8988T (cell line): ENCODE measurements around the gene ELOA.
"Not testable (repeated sequence)": the region's sequence is repeated elsewhere in the genome, so short reads cannot be mapped to it uniquely, and the experiment has no call there.

ENCODE experiments used
- DNase-seq: peaks from one replicate; pipeline ENCODE4 v3.0.0; 2011

ELOA gene

DNA sequence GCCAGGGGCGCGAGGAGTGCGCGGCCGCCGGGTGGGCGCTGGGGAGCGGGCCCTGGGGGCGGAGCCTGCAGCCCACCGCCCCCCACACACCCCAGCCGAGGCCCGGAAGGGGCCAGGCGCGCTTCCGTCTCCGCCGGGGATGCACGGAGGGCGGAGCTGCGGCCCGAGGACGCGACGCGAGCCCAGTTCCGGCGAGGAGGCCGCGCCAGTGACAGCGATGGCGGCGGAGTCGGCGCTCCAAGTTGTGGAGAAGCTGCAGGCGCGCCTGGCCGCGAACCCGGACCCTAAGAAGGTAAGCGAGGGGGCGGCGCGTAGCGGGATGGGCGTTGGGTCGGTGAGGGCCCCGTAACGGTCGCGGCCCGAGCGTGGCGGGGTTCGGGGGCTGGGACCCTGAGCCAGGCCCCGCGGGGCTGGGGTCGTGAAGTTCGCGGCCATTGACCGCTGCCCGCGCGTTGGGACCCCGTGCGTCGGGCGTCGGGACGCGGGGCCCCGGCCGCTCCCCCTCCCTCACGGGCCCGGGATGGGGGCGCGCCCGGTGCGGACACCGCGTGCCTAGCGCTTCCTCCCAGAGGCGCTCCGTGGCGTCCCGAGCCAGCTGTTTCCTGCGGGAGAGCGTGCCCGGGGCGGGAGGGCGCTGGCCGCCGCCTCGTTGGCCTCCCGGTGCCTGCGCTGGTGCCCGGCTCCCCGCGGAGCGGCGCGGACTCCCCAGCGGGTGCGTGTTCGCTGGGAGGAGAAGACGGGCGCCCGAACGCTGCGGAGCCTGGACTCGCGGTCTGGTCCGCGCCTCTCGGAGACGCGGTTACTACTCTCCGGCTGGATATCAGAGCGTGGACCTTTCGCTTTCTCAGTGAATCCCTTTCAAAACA, at the start of gene ELOA:
Gene ELOA, plus strand, starts transcription at position 185 of the 866 bp plus-strand sequence. Its CDS starts 33 bp downstream, at position 218.
- DNase-seq: peak; percentile 90

DNA sequence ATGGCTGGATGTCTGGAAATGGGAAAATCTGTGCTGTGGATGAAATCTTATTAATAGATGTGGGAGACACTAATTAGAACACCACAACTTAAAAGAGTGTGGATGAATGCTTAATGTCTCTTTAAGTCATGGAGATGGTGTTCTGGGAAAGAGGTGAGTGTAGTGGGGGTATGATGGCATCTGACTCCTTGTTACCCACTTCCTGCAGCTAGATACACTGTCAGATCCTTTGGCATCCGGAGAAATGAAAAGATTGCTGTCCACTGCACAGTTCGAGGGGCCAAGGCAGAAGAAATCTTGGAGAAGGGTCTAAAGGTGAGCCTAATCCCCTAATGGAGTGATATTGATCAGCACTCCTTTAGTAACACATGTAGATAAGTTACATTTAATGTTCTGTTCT, 49.7 kb upstream of the ELOA start:
- DNase-seq: no peak

GRCh38 chr1:23694371-23694770, 48.9 kb upstream of the ELOA start:
- no peak for DNase-seq

DNA sequence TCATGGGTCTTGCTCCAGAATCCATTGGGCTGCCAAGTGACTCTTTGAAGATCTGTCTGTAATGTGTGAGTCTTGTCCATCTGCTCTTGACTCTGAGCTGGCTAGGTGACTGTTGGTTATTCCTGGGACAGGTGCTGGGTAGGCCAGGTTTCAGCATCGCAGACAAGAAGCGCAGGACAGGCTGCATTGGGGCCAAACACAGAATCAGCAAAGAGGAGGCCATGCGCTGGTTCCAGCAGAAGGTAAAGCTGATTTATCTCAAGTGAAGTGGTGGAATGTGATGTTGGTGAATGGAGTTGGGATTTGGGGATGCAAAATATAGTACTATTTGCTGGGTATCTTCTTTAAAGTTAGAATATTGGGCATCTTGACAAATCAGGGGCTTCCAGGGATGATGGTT, 47.6 kb upstream of the ELOA start:
- no peak for DNase-seq

- DNase-seq: no peak
Measured at GRCh38 chr1:23696335-23696989, 46.8 kb upstream of the ELOA start.

GRCh38 chr1:23698466-23698865, 44.8 kb upstream of the ELOA start:
- DNase-seq: no peak

- DNase-seq: no peak
Measured at GRCh38 chr1:23699280-23700179, 43.7 kb upstream of the ELOA start.

GRCh38 chr1:23701310-23701709, 42.0 kb upstream of the ELOA start:
- no peak for DNase-seq

DNA sequence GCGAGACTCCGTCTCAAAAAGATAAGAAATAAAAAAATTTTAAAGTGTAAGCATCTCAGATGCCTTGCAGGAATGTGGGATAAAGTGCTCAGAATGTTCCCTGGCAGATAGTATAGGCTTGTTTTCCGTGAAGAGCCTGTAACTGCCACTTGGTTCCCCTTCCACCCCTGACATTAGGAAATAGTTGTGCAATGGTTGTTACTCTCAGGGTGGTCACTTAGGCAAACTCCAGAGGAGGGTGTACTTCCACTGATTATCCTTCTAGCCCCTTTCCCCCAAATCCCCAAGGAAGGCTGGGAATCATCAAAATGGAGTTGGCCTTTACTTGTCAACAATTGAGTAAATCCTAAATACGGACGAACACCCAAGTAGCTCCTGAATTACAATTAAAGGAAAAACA, 41.3 kb upstream of the ELOA start:
- DNase-seq: no peak

GRCh38 chr1:23704834-23705495, 38.3 kb upstream of the ELOA start:
- DNase-seq: no peak

DNA sequence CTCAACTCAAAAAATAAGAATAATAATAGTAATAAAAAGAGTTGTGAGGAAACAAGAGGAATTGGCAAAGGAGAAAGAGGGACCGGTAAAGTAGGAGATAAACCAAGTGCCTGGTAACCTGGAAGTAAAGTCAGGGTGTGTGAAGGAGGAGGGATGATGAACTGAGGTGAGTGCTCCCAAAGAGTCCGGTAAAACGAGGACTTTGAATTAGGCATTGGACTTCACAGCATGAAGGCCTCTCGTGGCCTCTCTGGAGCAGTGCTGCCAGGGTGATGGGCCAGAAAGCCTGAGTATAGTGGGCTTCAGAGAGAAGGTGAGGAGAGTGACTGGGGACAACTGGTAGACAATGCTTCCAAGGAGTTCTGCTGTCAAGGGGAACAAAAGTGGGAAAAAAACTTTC, 34.0 kb upstream of the ELOA start:
- no peak for DNase-seq

DNA sequence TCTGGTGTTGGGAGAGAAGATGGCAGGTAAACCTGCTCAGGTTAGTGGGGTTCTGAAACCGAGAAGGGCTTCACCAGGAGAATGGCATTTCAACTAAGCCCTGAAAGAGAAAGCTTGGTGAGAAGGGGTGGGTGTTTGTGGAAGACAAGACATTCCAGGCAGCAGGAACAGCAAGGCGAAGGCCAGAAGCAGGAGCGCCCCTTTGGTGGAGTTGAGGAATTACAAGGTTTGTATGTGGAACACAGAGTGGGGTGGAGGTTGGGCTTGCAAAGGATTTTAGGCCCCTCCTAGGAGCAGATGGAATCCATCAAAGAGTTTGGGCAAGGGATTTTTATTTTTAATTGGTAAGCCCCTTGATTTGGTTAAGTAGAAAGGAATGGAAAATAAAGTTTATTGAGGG, 24.8 kb upstream of the ELOA start:
- no peak for DNase-seq

DNA sequence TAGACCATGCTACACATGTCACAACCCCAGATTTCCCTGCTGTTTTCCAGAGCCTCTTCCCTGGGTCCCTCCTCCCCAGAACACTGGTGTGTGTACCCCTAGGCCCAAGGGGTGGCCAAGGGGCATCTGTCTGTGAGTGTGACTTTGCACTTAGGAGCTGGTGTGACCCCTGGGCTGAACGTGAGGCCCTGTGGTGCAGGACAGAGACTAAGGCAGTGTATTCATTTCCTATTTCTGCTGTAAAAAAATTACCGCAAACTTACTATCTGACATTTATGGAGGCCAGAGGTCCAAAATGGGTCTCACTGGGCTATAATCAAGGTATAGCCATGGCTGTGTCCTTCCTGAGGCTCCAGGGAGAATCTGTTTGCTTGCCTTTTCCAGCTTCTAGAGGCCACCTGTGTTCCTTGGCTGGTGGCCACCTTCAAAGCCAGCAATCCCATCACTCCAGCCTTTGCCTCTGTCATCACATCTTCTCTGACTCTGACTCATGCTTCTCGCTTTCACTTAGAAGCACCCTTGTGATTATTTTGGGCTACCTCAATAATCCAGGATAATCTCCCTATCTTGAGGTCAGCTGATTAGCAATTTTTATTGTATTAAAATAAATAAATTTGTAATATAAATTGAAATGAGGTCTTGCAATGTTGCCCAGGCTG, 24.0 kb upstream of the ELOA start:
- DNase-seq: no peak

- no peak for DNase-seq
Measured at GRCh38 chr1:23720256-23720995, 22.8 kb upstream of the ELOA start.

DNA sequence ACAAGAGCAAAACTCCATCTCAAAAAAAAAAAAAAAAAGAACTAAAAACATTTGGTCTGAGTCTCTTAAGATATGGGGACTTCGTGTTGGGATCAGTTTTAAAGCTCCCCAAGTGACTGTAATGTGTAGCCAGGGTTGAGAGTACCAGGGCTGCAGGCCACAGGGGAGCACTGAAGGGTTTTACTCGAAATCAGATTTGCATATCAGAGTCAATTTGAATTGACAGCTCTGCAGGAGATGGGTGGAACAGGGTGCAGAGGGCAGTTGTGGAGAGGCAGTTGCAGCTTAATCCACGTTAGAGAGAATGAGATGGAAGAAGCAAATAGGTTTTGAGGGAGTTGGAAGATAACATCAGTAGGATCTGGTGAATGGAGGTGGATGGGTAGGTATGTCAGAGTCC, 20.6 kb upstream of the ELOA start:
- no peak for DNase-seq

- no peak for DNase-seq
Measured at GRCh38 chr1:23726686-23727085, 16.6 kb upstream of the ELOA start.

DNA sequence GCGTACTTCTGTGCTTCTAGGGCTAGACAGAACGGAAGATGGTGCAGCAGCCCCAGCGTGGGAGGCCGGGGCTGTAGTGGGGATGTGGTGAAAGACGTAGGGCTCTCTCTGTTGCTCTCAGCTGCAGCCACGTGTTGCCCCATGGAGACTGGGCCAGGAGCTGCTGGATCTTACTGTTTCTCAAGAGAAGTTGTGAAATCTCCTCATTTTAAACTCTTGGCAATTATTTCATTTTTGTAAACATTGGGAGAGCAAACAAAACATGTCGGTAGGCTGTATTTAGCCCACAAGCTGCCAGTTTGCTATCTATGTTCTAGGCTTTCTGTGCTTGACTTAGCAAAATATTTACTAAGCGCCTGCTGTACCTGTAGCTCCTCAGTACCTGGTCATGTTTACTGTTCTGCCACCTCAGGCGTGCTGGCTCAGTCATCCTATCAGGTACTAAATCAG, 15.9 kb upstream of the ELOA start:
- no peak for DNase-seq

GRCh38 chr1:23732363-23733224, 10.7 kb upstream of the ELOA start:
- DNase-seq: no peak

DNA sequence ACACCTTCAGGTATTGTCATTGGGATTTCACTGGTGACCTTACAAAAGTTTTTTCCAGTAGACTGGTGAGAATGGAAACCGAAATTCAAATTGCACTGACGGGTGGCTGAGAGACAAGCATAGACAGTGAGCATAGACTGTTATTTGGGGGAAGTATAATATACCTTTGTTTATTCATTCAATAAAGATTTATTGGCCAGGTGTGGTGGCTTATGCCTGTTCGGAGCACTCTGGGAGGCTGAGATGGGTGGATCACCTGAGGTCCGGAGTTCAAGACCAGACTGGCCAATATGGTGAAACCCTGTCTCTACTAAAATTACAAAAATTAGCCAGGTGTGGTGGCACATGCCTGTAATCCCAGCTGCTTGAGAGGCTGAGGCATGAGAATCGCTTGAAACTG, 10.0 kb upstream of the ELOA start:
- DNase-seq: not testable (repeated sequence)

- no peak for DNase-seq
Measured at GRCh38 chr1:23736437-23737134, 6.7 kb upstream of the ELOA start.
